DMS 273 treated with DMSO at 0.1 percent for 48 hours (cell line): ENCODE measurements around the gene CIC.

Experiments used
- DNase-seq: peaks from one replicate; lab custom pipeline; 2025; lab: John Stamatoyannopoulos, UW

Gene CIC

GRCh38 chr19:42268704-42269477 is at the start of gene CIC:
Gene CIC (plus strand): TSS chr19:42269252. CDS start chr19:42271784, 2,532 bp downstream.
- peak; percentile 100 for DNase-seq

GRCh38 chr19:42219812-42220750 is 49.0 kb upstream of the CIC start, which contains the start of gene ZNF526:
Gene ZNF526 (plus strand): TSS chr19:42220312. CDS start chr19:42224404, 4,092 bp downstream.
- peak; percentile 94 for DNase-seq

- DNase-seq: no peak
Measured at GRCh38 chr19:42220751-42221097, 48.3 kb upstream of the CIC start.

- DNase-seq: no peak
Measured at GRCh38 chr19:42224940-42225717, 43.9 kb upstream of the CIC start.

- no peak for DNase-seq
Measured at GRCh38 chr19:42225718-42226292, 43.2 kb upstream of the CIC start.

GRCh38 chr19:42226886-42227285 is 42.2 kb upstream of the CIC start:
- no peak for DNase-seq

- DNase-seq: no peak
Measured at GRCh38 chr19:42228641-42229040, 40.4 kb upstream of the CIC start.

- DNase-seq: no peak
Measured at GRCh38 chr19:42229301-42229854, 39.7 kb upstream of the CIC start.

GRCh38 chr19:42229855-42230351 is 39.1 kb upstream of the CIC start:
- DNase-seq: no peak

- no peak for DNase-seq
Measured at GRCh38 chr19:42230571-42230970, 38.5 kb upstream of the CIC start.

- DNase-seq: no peak
Measured at GRCh38 chr19:42232435-42232834, 36.6 kb upstream of the CIC start.

GRCh38 chr19:42233106-42233505 is 35.9 kb upstream of the CIC start:
- no peak for DNase-seq

- DNase-seq: no peak
Measured at GRCh38 chr19:42233678-42234292, 35.3 kb upstream of the CIC start.

GRCh38 chr19:42234364-42234763 is 34.7 kb upstream of the CIC start:
- no peak for DNase-seq

GRCh38 chr19:42235181-42235580 is 33.9 kb upstream of the CIC start:
- DNase-seq: no peak

- DNase-seq: no peak
Measured at GRCh38 chr19:42239544-42240220, 29.4 kb upstream of the CIC start.

GRCh38 chr19:42241279-42241678 is 27.8 kb upstream of the CIC start:
- no peak for DNase-seq

- DNase-seq: no peak
Measured at GRCh38 chr19:42242069-42242511, 27.0 kb upstream of the CIC start.

GRCh38 chr19:42242512-42243409 is 26.3 kb upstream of the CIC start, which contains the start of gene GSK3A:
Gene GSK3A (minus strand): TSS chr19:42242602. CDS start chr19:42242465, 137 bp downstream.
- peak; percentile 99 for DNase-seq
